Ovary (tissue), 9 donors: ENCODE data around the gene LRRC51. TPM values are rescaled to one million over a fixed set of nuclear protein-coding genes. Genes with fewer than 3 reads are reported as not detected.

ENCODE experiments used
- DNase-seq, 5 donors: peaks; one replicate each; pipeline ENCODE4 v3.0.0-alpha.2; 2019 to 2020
- H3K27ac ChIP-seq, 2 donors: fragments of 200-600 bp; one replicate each; pipeline versions ENCODE4 v1.5.1 to v1.8.0; 2019 to 2022
- H3K27me3 ChIP-seq: fragments of 200-600 bp; one replicate; pipeline ENCODE4 v1.8.0; 2022
- H3K36me3 ChIP-seq: fragments of 200-600 bp; sonication (generic); one replicate; pipeline ENCODE4 v1.5.1; 2019
- H3K4me1 ChIP-seq: one replicate; pipeline ENCODE4 v1.8.1; 2013; ENCODE audit warnings: mild to moderate bottlenecking, moderate library complexity; ENCODE audit not compliant: insufficient read depth
- H3K4me3 ChIP-seq: fragments of 200-600 bp; sonication (generic); one replicate; pipeline ENCODE4 v1.5.1; 2017
- H3K9me3 ChIP-seq, 2 donors: fragments of 200-600 bp in 1 of 2; sonication (generic) in 1 of 2; one replicate each; pipeline versions ENCODE4 v1.5.1 to v1.8.1; 2013 to 2019; ENCODE audit warnings: mild to moderate bottlenecking in 1 of 2, moderate library complexity in 1 of 2
- EP300 ChIP-seq: sonication (generic); formaldehyde crosslinking; IDR thresholded peaks from one replicate; pipeline ENCODE4 v1.6.1; 2017; ENCODE audit warnings: antibody characterized with exemption
- POLR2A ChIP-seq: fragments of 450-650 bp; IDR thresholded peaks from one replicate; pipeline ENCODE4 v1.6.1; 2017; ENCODE audit warnings: antibody characterized with exemption, mild to moderate bottlenecking, moderate library complexity
- WGBS, 3 donors: extraction: QIAGEN DNeasy Blood & Tissue Kit in 1 of 3; methylation state at CpG; one replicate each; pipeline versions ENCODE4 v1.1.5 to v1.1.7; 2013 to 2017; 5-methylcytosine and 5-hydroxymethylcytosine counted together
- intact Hi-C, 4 donors: fragments of 100-400 bp; cut with DNase I; formaldehyde crosslinking; loops; one replicate each; pipeline versions ENCODE4 v1.11.0 to v1.15.1; 2022 to 2023
- polyA plus RNA-seq, 2 donors: library from polyadenylated mRNA; stranded (reverse); fragments of 200-250 nt in 1 of 2; fragments of 350-450 nt in 1 of 2; fragmentation: Illumina TruSeq in 1 of 2; extraction: RNeasy Lipid Tissue Mini Kit (QIAGEN cat#74804) in 1 of 2; gene quantifications; one replicate each; pipeline ENCODE4 v1.2.3, GENCODE V29; 2013 to 2014
- total RNA-seq, 7 donors: library from RNA; depleted of rRNA in 2 of 7; stranded (reverse); fragments of >200 nt in 2 of 7; fragmentation: NEBNext Ultra II Directional in 3 of 7; extraction: Animal tissue kit (Norgen Biotek cat#: 25700) in 3 of 7; gene quantifications; one replicate each; pipeline versions ENCODE4 v1.1.0 to v1.2.4, GENCODE V29; 2016 to 2023
- TF ChIP-seq, protein P1 (sequence below), 3 donors: fragments of 450-650 bp in 2 of 3; fragments of 200-600 bp in 1 of 3; IDR thresholded peaks; one replicate each; pipeline versions ENCODE4 v1.5.1 to v1.8.0; 2016 to 2022; ENCODE audit warnings: antibody characterized with exemption in 3 of 3, mild to moderate bottlenecking in 1 of 3
- donor health status: DM: no; HTN: no; CAD: no; lungs with moderate emphysema.
- donor health status: DM: no; HTN: no; CAD: no.
- donor health status: Bipolar disorder and iron deficiency.
- donor health status: DM: yes; HTN: yes; CAD: no.
- donor health status: DM: no; HTN: no; CAD: no.
- donor health status: DM: yes; HTN: yes; CAD: no.

The LRRC51 gene
- total and polyA plus RNA-seq, 9 donors: 7.2 to 21.0 (median 9.6) TPM

DNA sequence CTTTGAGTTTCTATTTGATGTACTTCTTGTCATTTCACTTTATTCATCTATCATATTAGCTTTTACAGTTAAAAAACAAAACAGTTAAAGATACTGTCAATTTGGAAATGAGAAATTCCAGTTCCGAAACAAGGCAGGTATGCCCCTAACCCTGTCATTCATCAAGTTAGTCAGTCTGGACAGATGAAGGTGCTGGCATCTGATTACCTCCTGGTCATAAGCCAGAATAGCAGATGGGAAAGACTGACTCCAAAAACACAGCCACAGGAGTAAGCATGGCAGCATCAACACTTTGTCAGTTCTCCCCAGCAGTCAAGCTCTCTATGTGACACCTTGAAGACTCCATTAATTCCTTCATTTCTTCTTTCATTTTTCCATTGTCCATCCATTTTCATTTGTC lies 4.3 kb downstream of the LRRC51 start:
- H3K4me1 ChIP-seq: no peaks in the 10 kb centered on the region
- no peaks in the 10 kb centered on the region for H3K36me3 ChIP-seq
- no peak overlapping the region for H3K4me3 ChIP-seq
- 93 to 95% (median 93%) methylated on average over 1 of the region's 1 CpG for WGBS, 3 donors
- DNase-seq: no peak
- H3K27ac ChIP-seq: no peak overlapping the region
- no peaks in the 10 kb centered on the region for H3K9me3 ChIP-seq
- no peak for TF ChIP-seq EP300
- intact Hi-C loops: loop anchor here in 1 of 4 donors (5.0 kb wide), 1 partner anchor 58 kb away; no protein-coding TSS in a partner anchor
- no peaks in the 10 kb centered on the region for H3K27me3 ChIP-seq

GRCh38 chr11:72085621-72086351 lies 5.1 kb downstream of the LRRC51 start:
- 79 to 95% (median 85%) methylated on average over 3 of the region's 3 CpGs for WGBS, 3 donors
- no peak overlapping the region for H3K4me3 ChIP-seq
- no peak for DNase-seq
- H3K27ac ChIP-seq: no peak overlapping the region
- no peaks in the 10 kb centered on the region for H3K36me3 ChIP-seq
- H3K27me3 ChIP-seq: no peaks in the 10 kb centered on the region
- intact Hi-C loops: loop anchor here in 1 of 4 donors (5.0 kb wide), 1 partner anchor 58 kb away; no protein-coding TSS in a partner anchor
- no peaks in the 10 kb centered on the region for H3K4me1 ChIP-seq
- no peaks in the 10 kb centered on the region for H3K9me3 ChIP-seq
- TF ChIP-seq EP300 (no peak), POLR2A (no peak)
- TF ChIP-seq, protein P1, sequence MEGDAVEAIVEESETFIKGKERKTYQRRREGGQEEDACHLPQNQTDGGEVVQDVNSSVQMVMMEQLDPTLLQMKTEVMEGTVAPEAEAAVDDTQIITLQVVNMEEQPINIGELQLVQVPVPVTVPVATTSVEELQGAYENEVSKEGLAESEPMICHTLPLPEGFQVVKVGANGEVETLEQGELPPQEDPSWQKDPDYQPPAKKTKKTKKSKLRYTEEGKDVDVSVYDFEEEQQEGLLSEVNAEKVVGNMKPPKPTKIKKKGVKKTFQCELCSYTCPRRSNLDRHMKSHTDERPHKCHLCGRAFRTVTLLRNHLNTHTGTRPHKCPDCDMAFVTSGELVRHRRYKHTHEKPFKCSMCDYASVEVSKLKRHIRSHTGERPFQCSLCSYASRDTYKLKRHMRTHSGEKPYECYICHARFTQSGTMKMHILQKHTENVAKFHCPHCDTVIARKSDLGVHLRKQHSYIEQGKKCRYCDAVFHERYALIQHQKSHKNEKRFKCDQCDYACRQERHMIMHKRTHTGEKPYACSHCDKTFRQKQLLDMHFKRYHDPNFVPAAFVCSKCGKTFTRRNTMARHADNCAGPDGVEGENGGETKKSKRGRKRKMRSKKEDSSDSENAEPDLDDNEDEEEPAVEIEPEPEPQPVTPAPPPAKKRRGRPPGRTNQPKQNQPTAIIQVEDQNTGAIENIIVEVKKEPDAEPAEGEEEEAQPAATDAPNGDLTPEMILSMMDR (IDR thresholded peaks at IDR 0.05): no peak

DNA sequence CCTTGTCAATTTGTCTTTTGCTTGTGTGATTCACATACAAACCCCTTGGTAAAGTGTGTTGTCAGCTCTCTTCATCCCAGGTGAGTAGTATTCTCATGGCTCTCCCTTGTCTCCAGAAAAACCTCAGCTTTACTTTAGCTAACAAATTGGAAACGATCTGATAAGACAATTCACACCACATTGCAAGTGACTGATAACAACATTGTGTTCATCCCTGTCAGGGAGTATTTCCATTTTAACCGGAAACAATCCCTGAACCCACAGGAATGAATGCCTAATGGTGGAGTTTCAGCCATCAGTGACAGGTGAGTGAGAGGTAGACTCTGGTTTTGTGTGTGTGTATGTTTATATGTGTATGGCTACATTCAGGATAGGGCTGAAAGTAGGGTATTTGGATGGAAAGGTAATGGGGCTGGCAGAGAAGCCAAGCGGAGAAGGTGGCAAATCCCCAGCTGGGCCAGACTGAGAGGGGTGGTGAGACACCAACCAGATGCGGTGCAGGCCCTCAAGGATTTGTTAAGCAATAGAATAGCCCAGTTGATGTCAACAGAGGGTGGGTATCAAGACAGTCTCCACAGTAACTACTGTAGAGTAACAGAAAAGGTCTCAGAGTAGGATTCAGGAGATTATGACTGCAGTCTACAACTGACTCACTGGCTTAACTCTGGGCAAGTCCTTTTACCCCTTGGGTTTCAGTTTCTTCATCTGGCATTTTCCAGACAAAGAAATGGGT lies 7.6 kb downstream of the LRRC51 start:
- H3K36me3 ChIP-seq: no peaks in the 10 kb centered on the region
- H3K4me1 ChIP-seq: no peaks in the 10 kb centered on the region
- H3K27ac ChIP-seq: no peak overlapping the region
- H3K9me3 ChIP-seq: no peaks in the 10 kb centered on the region
- 82 to 87% (median 86%) methylated on average over 4 of the region's 4 CpGs for WGBS, 3 donors
- no peak for DNase-seq
- TF ChIP-seq, protein P1 (IDR thresholded peaks at IDR 0.05): no peak
- TF ChIP-seq POLR2A (no peak), EP300 (no peak)
- intact Hi-C loops: loop anchor here in 1 of 4 donors (5.0 kb wide), 1 partner anchor 61 kb away; no protein-coding TSS in a partner anchor
- H3K4me3 ChIP-seq: no peak overlapping the region
- H3K27me3 ChIP-seq: no peaks in the 10 kb centered on the region

DNA sequence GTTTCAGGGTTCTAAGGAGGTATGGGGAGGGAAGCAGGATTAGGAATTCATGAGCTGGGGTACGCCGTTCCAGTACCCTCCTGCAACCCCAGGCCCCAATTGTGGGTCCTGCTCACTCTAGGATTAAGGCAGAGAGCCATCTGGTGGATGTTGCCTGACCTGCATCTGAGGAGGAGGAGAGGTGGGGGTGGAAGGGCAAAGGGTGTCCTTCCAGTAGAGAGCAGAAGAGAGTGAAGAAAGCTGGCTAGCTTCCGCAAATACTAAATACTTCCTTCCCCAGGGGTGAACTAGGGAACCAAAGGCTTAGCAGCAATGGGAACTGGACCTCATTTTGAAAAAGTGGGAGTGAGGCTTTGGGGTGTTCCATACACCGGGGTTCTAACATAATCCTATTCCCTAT lies 10.6 kb downstream of the LRRC51 start:
- WGBS, 3 donors: 36 to 47% (median 44%) methylated on average over 4 of the region's 4 CpGs
- Histone ChIP-seq H3K27me3 (no peaks in the 10 kb centered on the region), H3K4me1 (no peaks in the 10 kb centered on the region), H3K4me3 (no peak overlapping the region), H3K9me3 (no peaks in the 10 kb centered on the region), H3K27ac (no peak overlapping the region), H3K36me3 (no peaks in the 10 kb centered on the region)
- intact Hi-C loops: loop anchor here in 2 of 4 donors (2.0 to 5.0 kb wide), 2 partner anchors 66 to 69 kb away; no protein-coding TSS in a partner anchor
- peak; percentile 64 to 76 (median 70) for DNase-seq
- TF ChIP-seq EP300: no peak
- TF ChIP-seq, protein P1 (IDR thresholded peaks at IDR 0.05): peak; percentile 57 to 86 (median 72)
- no peak for TF ChIP-seq POLR2A
